ENCODE measurements around the gene ATE1. TPM values are rescaled to one million over a fixed set of nuclear protein-coding genes. Genes with fewer than 3 reads are reported as not detected.
A peak's percentile ranks its signal among the peaks of the same experiment; 100 is the strongest.

ATE1 gene
- total RNA-seq, 6 donors from 2014 or later = 13.5 to 27.9 (median 21.8) TPM

- TF ChIP-seq, protein P1, sequence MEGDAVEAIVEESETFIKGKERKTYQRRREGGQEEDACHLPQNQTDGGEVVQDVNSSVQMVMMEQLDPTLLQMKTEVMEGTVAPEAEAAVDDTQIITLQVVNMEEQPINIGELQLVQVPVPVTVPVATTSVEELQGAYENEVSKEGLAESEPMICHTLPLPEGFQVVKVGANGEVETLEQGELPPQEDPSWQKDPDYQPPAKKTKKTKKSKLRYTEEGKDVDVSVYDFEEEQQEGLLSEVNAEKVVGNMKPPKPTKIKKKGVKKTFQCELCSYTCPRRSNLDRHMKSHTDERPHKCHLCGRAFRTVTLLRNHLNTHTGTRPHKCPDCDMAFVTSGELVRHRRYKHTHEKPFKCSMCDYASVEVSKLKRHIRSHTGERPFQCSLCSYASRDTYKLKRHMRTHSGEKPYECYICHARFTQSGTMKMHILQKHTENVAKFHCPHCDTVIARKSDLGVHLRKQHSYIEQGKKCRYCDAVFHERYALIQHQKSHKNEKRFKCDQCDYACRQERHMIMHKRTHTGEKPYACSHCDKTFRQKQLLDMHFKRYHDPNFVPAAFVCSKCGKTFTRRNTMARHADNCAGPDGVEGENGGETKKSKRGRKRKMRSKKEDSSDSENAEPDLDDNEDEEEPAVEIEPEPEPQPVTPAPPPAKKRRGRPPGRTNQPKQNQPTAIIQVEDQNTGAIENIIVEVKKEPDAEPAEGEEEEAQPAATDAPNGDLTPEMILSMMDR (IDR thresholded peaks at IDR 0.05) = no peak
- TF ChIP-seq POLR2A (IDR thresholded peaks at IDR 0.05) (no peak), POLR2AphosphoS5 (IDR thresholded peaks at IDR 0.05) (no peak), EP300 (IDR thresholded peaks at IDR 0.05) (no peak)
- ATAC-seq (ENCODE audit: low FRiP score in 2 of 2) (no peak), DNase-seq (no peak)
These were observed 140.7 kb downstream of the ATE1 start for GRCh38 chr10:121787169-121787568.

GRCh38 chr10:121783782-121784372 lies 144.0 kb downstream of the ATE1 start:
- H3K27ac ChIP-seq = no peak overlapping the region
- 80 to 84% methylated on average over 6 of the region's 6 CpGs for WGBS, 2 donors
- no peak for DNase-seq

More at GRCh38 chr10:121787169-121787568, 140.7 kb downstream of the ATE1 start:
- Histone ChIP-seq H3K4me1 (no peaks in the 10 kb centered on the region), H3K27me3 (no peaks in the 10 kb centered on the region), H3K27ac (no peak overlapping the region), H3K4me3 (no peak overlapping the region), H3K36me3 (peaks cover 0 to 8% (median 0%) of the 10 kb centered on the region in 4 donors), H3K9me3 (no peaks in the 10 kb centered on the region)
- WGBS, 2 donors = 84 to 87% methylated on average over 2 of the region's 2 CpGs

GRCh38 chr10:121781101-121781500 lies 146.7 kb downstream of the ATE1 start:
- no peak overlapping the region for H3K4me3 ChIP-seq
- TF ChIP-seq EP300 (IDR thresholded peaks at IDR 0.05) (no peak), POLR2AphosphoS5 (IDR thresholded peaks at IDR 0.05) (no peak), POLR2A (IDR thresholded peaks at IDR 0.05) (no peak)
- TF ChIP-seq, protein P1 (IDR thresholded peaks at IDR 0.05) = no peak
- no peak overlapping the region for H3K27ac ChIP-seq
- WGBS, 2 donors = 96 to 100% methylated on average over 4 of the region's 4 CpGs
- peaks cover 0 to 8% (median 0%) of the 10 kb centered on the region in 4 donors for H3K36me3 ChIP-seq
- H3K27me3 ChIP-seq = no peaks in the 10 kb centered on the region
- no peaks in the 10 kb centered on the region for H3K9me3 ChIP-seq
- DNase-seq (no peak), ATAC-seq (ENCODE audit: low FRiP score in 2 of 2) (no peak)
- H3K4me1 ChIP-seq = no peaks in the 10 kb centered on the region

More at GRCh38 chr10:121783782-121784372, 144.0 kb downstream of the ATE1 start:
- peaks cover 0 to 8% (median 0%) of the 10 kb centered on the region in 4 donors for H3K36me3 ChIP-seq
- H3K27me3 ChIP-seq = no peaks in the 10 kb centered on the region
- TF ChIP-seq POLR2A (IDR thresholded peaks at IDR 0.05) (no peak), POLR2AphosphoS5 (IDR thresholded peaks at IDR 0.05) (no peak), EP300 (IDR thresholded peaks at IDR 0.05) (no peak)
- TF ChIP-seq, protein P1 (IDR thresholded peaks at IDR 0.05) = no peak
- no peaks in the 10 kb centered on the region for H3K4me1 ChIP-seq
- no peaks in the 10 kb centered on the region for H3K9me3 ChIP-seq
- no peak overlapping the region for H3K4me3 ChIP-seq
- ATAC-seq (ENCODE audit: low FRiP score in 2 of 2) = no peak

GRCh38 chr10:121774813-121775212 lies 153.0 kb downstream of the ATE1 start:
- no peaks in the 10 kb centered on the region for H3K36me3 ChIP-seq
- H3K27ac ChIP-seq = peak overlapping the region in 2 of 4 donors; percentile 37 to 42
- no peaks in the 10 kb centered on the region for H3K9me3 ChIP-seq
- WGBS, 2 donors = 35 to 46% methylated on average over 2 of the region's 2 CpGs
- ATAC-seq (ENCODE audit: low FRiP score in 2 of 2) (no peak), DNase-seq (no peak)
- TF ChIP-seq, protein P1 (IDR thresholded peaks at IDR 0.05) = no peak
- no peak overlapping the region for H3K4me3 ChIP-seq
- no peaks in the 10 kb centered on the region for H3K27me3 ChIP-seq
- peaks cover 0 to 14% (median 10%) of the 10 kb centered on the region in 4 donors for H3K4me1 ChIP-seq

GRCh38 chr10:121774404-121774803 lies 153.4 kb downstream of the ATE1 start:
- Histone ChIP-seq H3K9me3 (no peaks in the 10 kb centered on the region), H3K27ac (peak overlapping the region in 2 of 4 donors; percentile 37 to 42), H3K36me3 (no peaks in the 10 kb centered on the region), H3K4me1 (peaks cover 0 to 14% (median 10%) of the 10 kb centered on the region in 4 donors), H3K27me3 (no peaks in the 10 kb centered on the region), H3K4me3 (no peak overlapping the region)
- TF ChIP-seq, protein P1 (IDR thresholded peaks at IDR 0.05) = no peak
- TF ChIP-seq POLR2AphosphoS5 (IDR thresholded peaks at IDR 0.05) = no peak
- TF ChIP-seq POLR2A (IDR thresholded peaks at IDR 0.05) = no peak
- TF ChIP-seq EP300 (IDR thresholded peaks at IDR 0.05) = no peak
- DNase-seq (no peak), ATAC-seq (ENCODE audit: low FRiP score in 2 of 2) (peak in 1 of 2 donors; percentile 39)
- WGBS, 2 donors = 60 to 69% methylated on average over 3 of the region's 3 CpGs
